ENCODE data around the gene SCYL1. TPM values are rescaled to one million over a fixed set of nuclear protein-coding genes. Genes with fewer than 3 reads are reported as not detected.

Gene SCYL1
- total and polyA plus RNA-seq, 8 donors: 40.1 to 83.9 (median 43.1) TPM

DNA sequence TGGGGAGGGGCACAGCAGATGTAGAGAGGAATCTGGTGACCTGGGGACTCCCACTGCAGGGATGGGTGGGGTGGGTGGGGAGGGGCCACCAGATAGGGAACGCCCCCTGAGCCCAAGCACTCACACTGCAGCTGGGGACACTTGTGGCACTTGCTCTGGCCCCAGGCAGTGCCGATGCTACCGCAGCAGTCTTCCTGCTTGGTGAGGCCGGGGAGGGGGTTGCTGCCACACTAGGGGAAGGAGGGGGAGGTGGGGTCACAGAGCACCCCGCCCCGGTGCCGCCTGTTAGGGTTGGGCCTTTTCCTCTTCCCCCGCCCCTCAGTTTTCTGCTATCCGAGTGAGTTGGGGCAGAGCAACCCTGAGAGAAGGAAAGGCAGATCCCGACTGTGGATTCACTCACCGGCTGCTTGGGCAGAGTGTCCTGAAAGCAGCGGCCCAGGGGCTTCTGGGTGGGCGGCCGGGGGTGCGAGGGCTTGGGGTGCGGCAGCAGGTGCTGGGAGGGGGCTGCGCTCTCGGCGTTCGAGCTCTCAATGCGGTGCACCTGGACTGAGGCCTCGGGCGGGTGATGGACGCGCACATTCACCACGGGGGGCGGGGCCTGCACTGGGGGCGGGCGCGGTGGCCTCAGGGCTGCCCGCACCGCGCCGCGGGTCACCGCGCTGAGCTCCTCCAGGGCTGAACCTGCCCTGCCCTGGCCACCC lies 28.6 kb downstream of the SCYL1 start:
- intact Hi-C loops (cut with DNase I): no loop called here
- H3K27me3 ChIP-seq: no peaks in the 10 kb centered on the region
- WGBS, 2 donors: 82 to 89% methylated on average over 22 to 37 of the region's 37 CpGs
- no peak overlapping the region for H3K4me3 ChIP-seq
- H3K27ac ChIP-seq: no peak overlapping the region
- no peak for FAIRE-seq
- H3K36me3 ChIP-seq: no peaks in the 10 kb centered on the region
- H3K9me3 ChIP-seq: no peaks in the 10 kb centered on the region
- TF ChIP-seq CTCF (IDR thresholded peaks at IDR 0.05): no peak
- H3K4me1 ChIP-seq: peaks cover 0 to 16% (median 3%) of the 10 kb centered on the region in 3 donors
- peak in 2 of 6 donors; percentile 54 to 74 for DNase-seq
- no peak for ATAC-seq

- Histone ChIP-seq H3K27ac (no peak overlapping the region), H3K4me1 (peaks cover 7 to 24% (median 9%) of the 10 kb centered on the region in 3 donors), H3K9me3 (no peaks in the 10 kb centered on the region), H3K36me3 (no peaks in the 10 kb centered on the region), H3K4me3 (no peak overlapping the region), H3K27me3 (no peaks in the 10 kb centered on the region)
- DNase-seq (peak in 1 of 6 donors; percentile 55), FAIRE-seq (no peak), ATAC-seq (no peak)
- WGBS, 2 donors: 89 to 91% methylated on average over 27 of the region's 27 CpGs
- TF ChIP-seq CTCF (IDR thresholded peaks at IDR 0.05): no peak
- intact Hi-C loops (cut with DNase I): no loop called here
Observed at GRCh38 chr11:65554057-65554818, 29.4 kb downstream of the SCYL1 start.

DNA sequence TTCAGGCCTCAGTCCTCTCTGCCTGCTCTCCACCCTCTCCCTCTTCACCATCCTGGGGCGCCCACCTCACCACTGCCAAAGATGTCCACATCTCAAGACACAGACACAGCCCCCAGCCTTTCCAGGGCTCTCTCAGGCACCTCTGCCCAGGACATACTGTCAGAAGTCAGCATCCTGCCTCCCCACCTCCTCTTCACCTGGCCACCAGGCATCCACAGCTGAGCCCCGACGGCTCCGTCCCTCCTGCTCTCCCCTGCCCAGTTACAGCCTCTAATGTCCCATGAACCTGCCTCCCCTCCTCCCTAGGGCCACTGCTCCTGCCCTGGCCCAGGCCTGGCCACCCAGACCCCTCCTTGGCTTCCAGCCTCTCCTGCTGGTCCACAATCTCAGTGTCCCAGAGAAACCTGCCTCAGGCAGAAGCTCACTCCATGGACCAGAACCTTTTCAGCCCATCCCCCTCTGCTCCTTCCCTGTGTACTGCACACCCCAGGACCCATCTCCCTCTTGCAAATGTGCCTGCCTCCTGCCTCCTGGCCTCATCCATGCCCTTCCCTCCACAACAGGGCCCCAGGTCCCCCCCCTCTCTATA lies 30.1 kb downstream of the SCYL1 start:
- no peak for TF ChIP-seq CTCF (IDR thresholded peaks at IDR 0.05)
- Histone ChIP-seq H3K9me3 (no peaks in the 10 kb centered on the region), H3K36me3 (no peaks in the 10 kb centered on the region), H3K27me3 (no peaks in the 10 kb centered on the region), H3K27ac (no peak overlapping the region), H3K4me1 (peaks cover 12 to 31% (median 12%) of the 10 kb centered on the region in 3 donors), H3K4me3 (no peak overlapping the region)
- ATAC-seq: no peak
- intact Hi-C loops (cut with DNase I): no loop called here
- WGBS, 2 donors: 74 to 89% methylated on average over 4 of the region's 4 CpGs
- no peak for FAIRE-seq
- DNase-seq: peak in 1 of 6 donors; percentile 64

DNA sequence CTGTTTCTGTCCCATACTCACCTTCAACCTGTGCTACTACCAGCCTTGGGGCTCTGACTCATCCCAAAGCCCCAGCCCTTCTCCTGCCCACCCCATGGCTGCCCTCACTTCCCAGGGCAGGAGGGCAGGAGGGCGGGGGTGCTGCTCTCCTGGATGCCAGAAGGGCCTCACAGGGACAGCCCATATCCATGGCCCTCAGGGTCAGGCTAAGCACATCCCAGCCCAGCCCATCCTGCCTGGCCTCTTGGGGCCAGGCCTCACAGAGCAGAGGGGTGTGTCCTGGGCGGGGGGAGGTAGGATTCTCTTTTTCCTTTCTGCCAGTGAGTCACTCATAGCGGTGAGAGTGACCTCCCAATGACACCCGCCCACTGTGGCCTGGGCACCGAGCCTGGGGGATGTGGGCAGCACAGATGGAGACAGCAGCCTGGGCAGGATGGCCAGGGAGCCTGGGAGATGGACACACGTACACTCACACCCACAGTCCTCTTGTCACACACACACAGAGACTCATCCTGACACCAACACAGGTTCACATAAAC lies 30.9 kb downstream of the SCYL1 start:
- DNase-seq (peak in 2 of 6 donors; percentile 57 to 65), ATAC-seq (peak in 1 of 4 donors; percentile 2), FAIRE-seq (no peak)
- no peaks in the 10 kb centered on the region for H3K36me3 ChIP-seq
- no peak overlapping the region for H3K4me3 ChIP-seq
- peaks cover 12 to 35% (median 12%) of the 10 kb centered on the region in 3 donors for H3K4me1 ChIP-seq
- TF ChIP-seq CTCF (IDR thresholded peaks at IDR 0.05): no peak
- intact Hi-C loops (cut with DNase I): no loop called here
- H3K27me3 ChIP-seq: no peaks in the 10 kb centered on the region
- peak overlapping the region in 1 of 4 donors; percentile 4 for H3K27ac ChIP-seq
- no peaks in the 10 kb centered on the region for H3K9me3 ChIP-seq
- WGBS, 2 donors: 54 to 58% methylated on average over 6 of the region's 6 CpGs

Measured in pancreas (tissue), 10 donors.